ENCODE measurements around the gene C6orf15.

Gene C6orf15

DNA sequence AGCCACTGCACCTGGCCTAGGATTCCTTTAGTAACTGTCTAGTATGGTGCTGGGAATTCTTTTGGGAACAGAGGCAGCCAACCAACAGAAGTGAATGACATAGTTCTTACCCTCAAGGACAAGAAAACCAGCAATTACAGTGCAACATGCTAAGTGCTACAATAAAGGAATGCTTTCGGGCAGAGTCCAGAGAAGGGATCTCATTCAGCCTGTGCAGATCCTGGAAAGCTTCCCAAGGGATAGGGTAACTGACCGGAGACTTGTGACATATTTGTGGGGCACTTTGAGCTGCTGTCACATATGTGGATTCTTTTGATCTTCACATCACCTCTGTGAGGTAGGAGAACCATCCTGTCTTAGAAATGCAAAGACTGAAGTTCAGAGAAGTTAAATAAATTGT is 46.8 kb downstream of the C6orf15 start:
- no peak for DNase-seq

DNA sequence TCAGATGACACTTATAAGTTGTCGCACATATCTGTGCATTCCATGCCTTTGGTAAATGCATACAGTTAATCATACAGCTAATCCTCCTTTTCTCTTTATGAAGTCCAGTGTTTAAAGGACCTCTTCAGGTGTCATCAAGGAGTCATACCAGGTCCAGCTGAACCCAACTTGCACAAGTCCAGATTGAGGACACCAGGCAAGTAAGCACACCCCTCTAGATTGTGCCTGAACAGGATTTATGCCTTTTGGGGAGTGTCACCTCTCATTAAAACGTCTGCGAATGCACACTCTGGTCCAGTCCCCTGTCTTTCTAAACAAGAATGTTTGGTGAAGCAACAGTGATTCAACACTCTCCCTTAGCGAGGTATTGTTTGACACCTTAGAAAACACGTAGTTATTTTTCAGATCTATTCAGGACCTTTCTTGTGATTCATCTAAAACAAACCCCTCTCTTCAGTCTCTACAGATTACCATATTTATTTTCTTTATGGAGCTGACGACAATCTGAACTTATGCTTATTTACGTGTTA is 48.4 kb downstream of the C6orf15 start:
- DNase-seq: no peak

All from activated CD4-positive, alpha-beta T cell treated with anti-CD3 and anti-CD28 coated beads, Interleukin-2, amount 50 U/mL, for 4 hours (primary cell).